Heart left ventricle (tissue), 16 donors: ENCODE data around the gene COQ3. TPM values are rescaled to one million over a fixed set of nuclear protein-coding genes. Genes with fewer than 3 reads are reported as not detected.

Experiments
- ATAC-seq, 4 donors: fragments of 200-7000 bp; cut with Tn5 transposase; one replicate each; pipeline ENCODE4 v1.9.1; 2020 to 2022; ENCODE audit warnings: moderate library complexity in 4 of 4, mild to moderate bottlenecking in 3 of 4, moderate number of reproducible peaks in 1 of 4
- DNase-seq, 5 donors: peaks; one replicate each; pipeline ENCODE4 v3.0.0-alpha.2; 2020
- H3K27ac ChIP-seq, 12 donors: fragments of 200-600 bp; sonication (generic) in 4 of 12; one replicate each; pipeline versions ENCODE4 v1.5.0 to v1.8.0; 2016 to 2022; ENCODE audit warnings: mild to moderate bottlenecking in 2 of 12
- H3K27me3 ChIP-seq, 9 donors: fragments of 200-600 bp; sonication (generic) in 2 of 9; one replicate each; pipeline versions ENCODE4 v1.5.1 to v1.8.0; 2016 to 2022; ENCODE audit warnings: mild to moderate bottlenecking in 3 of 9
- H3K36me3 ChIP-seq, 9 donors: fragments of 200-600 bp; sonication (generic) in 2 of 9; one replicate each; pipeline versions ENCODE4 v1.5.0 to v1.8.0; 2018 to 2022; ENCODE audit warnings: mild to moderate bottlenecking in 2 of 9
- H3K4me1 ChIP-seq, 12 donors: fragments of 200-600 bp; sonication (generic) in 4 of 12; one replicate each; pipeline versions ENCODE4 v1.5.0 to v1.8.0; 2016 to 2022; ENCODE audit warnings: mild to moderate bottlenecking in 3 of 12
- H3K4me3 ChIP-seq, 12 donors: fragments of 200-600 bp; sonication (generic) in 4 of 12; one replicate each; pipeline versions ENCODE4 v1.5.0 to v1.8.0; 2017 to 2022; ENCODE audit warnings: mild to moderate bottlenecking in 9 of 12, moderate library complexity in 4 of 12
- H3K9me3 ChIP-seq, 12 donors: fragments of 200-600 bp; sonication (generic) in 4 of 12; one replicate each; pipeline versions ENCODE4 v1.5.0 to v1.8.0; 2016 to 2022; ENCODE audit warnings: mild to moderate bottlenecking in 1 of 12
- POLR2A ChIP-seq, 2 donors: fragments of 450-650 bp; IDR thresholded peaks; one replicate each; pipeline ENCODE4 v1.6.1; 2017; ENCODE audit warnings: antibody characterized with exemption in 2 of 2, mild to moderate bottlenecking in 2 of 2, moderate library complexity in 2 of 2
- WGBS, 4 donors: extraction: QIAGEN DNeasy Blood & Tissue Kit in 2 of 4; methylation state at CpG; one replicate each; pipeline versions ENCODE4 v1.1.5 to v1.1.7; 2013 to 2018; 5-methylcytosine and 5-hydroxymethylcytosine counted together
- intact Hi-C, 10 donors: fragments of 100-400 bp; cut with DNase I; formaldehyde crosslinking; loops; one replicate each; pipeline versions ENCODE4 v1.11.1 to v1.14.2; 2022
- polyA plus RNA-seq, 2 donors: library from polyadenylated mRNA; stranded (reverse); fragments of 200-250 nt; gene quantifications; one replicate each; pipeline ENCODE4 v1.2.3, GENCODE V29; 2013
- total RNA-seq, 9 donors: library from RNA; depleted of rRNA in 2 of 9; stranded (reverse); fragments of >200 nt in 2 of 9; fragmentation: NEBNext Ultra II Directional in 3 of 9; extraction: Animal tissue kit (Norgen Biotek cat#: 25700) in 3 of 9; gene quantifications; one replicate each; pipeline versions ENCODE4 v1.1.0 to v1.2.4, GENCODE V29; 2016 to 2023
- TF ChIP-seq, protein P1 (sequence below), 12 donors: fragments of 200-600 bp; sonication (generic) in 4 of 12; IDR thresholded peaks; one replicate each; pipeline versions ENCODE4 v1.5.0 to v1.8.0; 2018 to 2022; ENCODE audit warnings: antibody characterized with exemption in 12 of 12, mild to moderate bottlenecking in 5 of 12
- donor health status: ischemic (EF 13 %, LVEDD 7.1; RV severe dilation, severe dysfunction).
- donor health status: healthy with polysubstance abuse.
- donor health status: DM: no; HTN: yes; CAD: no.
- donor health status: DM: no; HTN: no; CAD: no.
- donor health status: ischemic (EF 25% LVEDD 6.9; RV normal size, moderate dysfunction).
- donor health status: ischemic (EF 25% LVEDD 5.7; RV mildly dilated, moderate dysfunction).
- donor health status: healthy.
- donor health status: DM: yes; HTN: yes; CAD: no.
- donor health status: ischemic (EF 35%, LVEDD 5.7; RV mildly dilated, moderate dysfunction).
- donor health status: nonischemic (EF 11% LVEDD 7.7; RV severe dilation, severe dysfunction).
- donor health status: DM: yes; HTN: yes; CAD: no.
- donor health status: PGD.
- donor health status: ischemic (EF 29% LVEDD 5.4; RV normal size, mild dysfunction).
- donor health status: nonischemic (EF 23%, LVEDD 6.1; RV moderate dilation, normal function).

The COQ3 gene
- total and polyA plus RNA-seq, 11 donors: 9.5 to 39.1 (median 29.8) TPM

DNA sequence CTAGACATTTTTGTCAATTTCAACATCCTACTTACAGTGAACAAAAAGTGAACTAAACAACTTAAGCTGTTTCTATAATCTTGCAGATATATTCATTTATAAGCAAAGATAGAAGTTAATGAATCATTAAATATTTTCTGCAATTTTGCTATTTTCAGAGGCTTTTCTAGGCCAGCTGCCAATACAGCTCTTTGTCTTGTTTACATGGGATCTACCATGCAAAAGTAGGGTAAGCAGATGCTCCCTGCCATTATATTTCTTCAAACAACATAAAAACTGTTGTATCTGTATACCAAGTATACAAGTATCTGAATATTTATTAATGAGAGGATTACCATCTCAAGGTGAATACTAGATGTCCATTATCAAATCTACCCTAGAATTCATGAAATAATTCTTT, 15.7 kb upstream of the COQ3 start:
- no peaks in the 10 kb centered on the region for H3K9me3 ChIP-seq
- H3K36me3 ChIP-seq: peaks cover 0 to 94% (median 88%) of the 10 kb centered on the region in 9 donors
- no peak overlapping the region for H3K4me3 ChIP-seq
- no peak for ATAC-seq
- H3K27me3 ChIP-seq: no peaks in the 10 kb centered on the region
- H3K4me1 ChIP-seq: peaks cover 0 to 42% (median 17%) of the 10 kb centered on the region in 12 donors
- no peak overlapping the region for H3K27ac ChIP-seq
- intact Hi-C loops: no loop called here
- no peak for DNase-seq
- TF ChIP-seq POLR2A (IDR thresholded peaks at IDR 0.05): no peak
- TF ChIP-seq, protein P1, sequence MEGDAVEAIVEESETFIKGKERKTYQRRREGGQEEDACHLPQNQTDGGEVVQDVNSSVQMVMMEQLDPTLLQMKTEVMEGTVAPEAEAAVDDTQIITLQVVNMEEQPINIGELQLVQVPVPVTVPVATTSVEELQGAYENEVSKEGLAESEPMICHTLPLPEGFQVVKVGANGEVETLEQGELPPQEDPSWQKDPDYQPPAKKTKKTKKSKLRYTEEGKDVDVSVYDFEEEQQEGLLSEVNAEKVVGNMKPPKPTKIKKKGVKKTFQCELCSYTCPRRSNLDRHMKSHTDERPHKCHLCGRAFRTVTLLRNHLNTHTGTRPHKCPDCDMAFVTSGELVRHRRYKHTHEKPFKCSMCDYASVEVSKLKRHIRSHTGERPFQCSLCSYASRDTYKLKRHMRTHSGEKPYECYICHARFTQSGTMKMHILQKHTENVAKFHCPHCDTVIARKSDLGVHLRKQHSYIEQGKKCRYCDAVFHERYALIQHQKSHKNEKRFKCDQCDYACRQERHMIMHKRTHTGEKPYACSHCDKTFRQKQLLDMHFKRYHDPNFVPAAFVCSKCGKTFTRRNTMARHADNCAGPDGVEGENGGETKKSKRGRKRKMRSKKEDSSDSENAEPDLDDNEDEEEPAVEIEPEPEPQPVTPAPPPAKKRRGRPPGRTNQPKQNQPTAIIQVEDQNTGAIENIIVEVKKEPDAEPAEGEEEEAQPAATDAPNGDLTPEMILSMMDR (IDR thresholded peaks at IDR 0.05): no peak

DNA sequence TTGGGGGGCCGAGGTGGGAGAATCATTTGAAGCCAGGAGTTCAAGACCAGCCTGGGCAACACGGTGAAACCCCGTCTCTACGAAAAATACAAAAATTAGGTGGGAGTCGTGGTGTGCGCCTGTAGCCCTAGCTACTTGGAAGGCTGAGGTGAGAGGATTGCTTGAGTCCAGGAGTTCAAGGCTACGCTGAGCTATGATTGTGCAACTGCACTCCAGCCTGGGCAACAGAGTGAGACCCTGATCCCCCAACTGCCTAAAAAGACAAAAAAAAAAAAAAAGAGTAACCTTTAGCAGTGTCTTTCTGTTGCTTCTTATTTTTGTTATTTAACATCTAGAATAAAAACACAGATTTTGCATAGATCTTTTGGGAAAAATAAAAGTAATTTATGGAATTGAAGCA, 13.1 kb upstream of the COQ3 start:
- no peak overlapping the region for H3K27ac ChIP-seq
- H3K27me3 ChIP-seq: no peaks in the 10 kb centered on the region
- TF ChIP-seq, protein P1 (IDR thresholded peaks at IDR 0.05): no peak
- TF ChIP-seq POLR2A (IDR thresholded peaks at IDR 0.05): no peak
- ATAC-seq (no peak), DNase-seq (no peak)
- H3K9me3 ChIP-seq: no peaks in the 10 kb centered on the region
- peaks cover 0 to 21% (median 3%) of the 10 kb centered on the region in 12 donors for H3K4me1 ChIP-seq
- no peak overlapping the region for H3K4me3 ChIP-seq
- WGBS, 4 donors: 78 to 84% (median 82%) methylated on average over 7 of the region's 7 CpGs
- intact Hi-C loops: no loop called here
- H3K36me3 ChIP-seq: peaks cover 0 to 100% (median 100%) of the 10 kb centered on the region in 9 donors

DNA sequence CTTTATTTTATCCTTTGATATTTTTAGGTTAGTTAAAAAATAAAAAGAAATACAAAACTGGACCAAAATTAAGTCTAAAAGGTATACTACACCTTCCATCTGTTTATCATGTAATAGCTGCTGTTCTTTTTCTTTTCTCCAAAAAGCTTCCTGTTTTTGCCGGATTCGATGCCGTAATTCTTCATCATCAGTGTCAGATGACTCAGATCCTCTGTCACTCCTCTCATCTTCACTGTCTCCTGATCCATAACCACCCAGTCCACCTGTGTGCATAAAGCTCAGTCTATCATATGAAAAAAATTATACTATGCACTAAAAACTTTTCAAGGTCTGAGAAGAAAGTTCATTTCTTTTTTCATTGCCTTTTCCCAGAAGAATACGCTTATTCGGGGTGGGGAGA, 8.5 kb upstream of the COQ3 start:
- Histone ChIP-seq H3K4me1 (no peaks in the 10 kb centered on the region), H3K27ac (no peak overlapping the region), H3K9me3 (no peaks in the 10 kb centered on the region), H3K27me3 (no peaks in the 10 kb centered on the region), H3K36me3 (peaks cover 0 to 100% (median 93%) of the 10 kb centered on the region in 9 donors), H3K4me3 (no peak overlapping the region)
- no peak for DNase-seq
- no peak for ATAC-seq
- intact Hi-C loops: no loop called here
- TF ChIP-seq, protein P1 (IDR thresholded peaks at IDR 0.05): no peak
- TF ChIP-seq POLR2A (IDR thresholded peaks at IDR 0.05): no peak
- WGBS, 4 donors: 82 to 93% (median 89%) methylated on average over 5 of the region's 5 CpGs

DNA sequence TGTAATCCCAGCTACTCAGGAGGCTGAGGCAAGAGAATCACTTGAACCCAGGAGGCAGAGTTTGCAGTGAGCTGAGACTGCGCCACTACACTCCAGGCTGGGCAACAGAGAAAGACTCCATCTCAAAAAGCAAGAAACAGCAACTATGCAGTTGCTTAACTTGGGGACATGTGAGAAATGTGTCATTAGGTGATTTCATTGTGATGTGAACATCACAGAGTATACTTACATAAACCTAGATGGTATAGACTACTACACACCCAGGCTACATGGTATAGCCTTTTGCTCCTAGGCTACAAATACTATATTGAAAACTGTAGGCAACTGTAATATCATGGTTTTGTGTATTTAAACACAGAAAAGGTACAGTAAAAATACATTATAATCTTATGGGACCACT, 3.3 kb upstream of the COQ3 start:
- DNase-seq (no peak), ATAC-seq (no peak)
- no peak overlapping the region for H3K4me3 ChIP-seq
- no peaks in the 10 kb centered on the region for H3K27me3 ChIP-seq
- no peak overlapping the region for H3K27ac ChIP-seq
- intact Hi-C loops: loop anchor here in 1 of 10 donors (2.0 kb wide), 1 partner anchor 26 kb away; no protein-coding TSS in a partner anchor
- no peaks in the 10 kb centered on the region for H3K9me3 ChIP-seq
- H3K36me3 ChIP-seq: peaks cover 0 to 55% (median 51%) of the 10 kb centered on the region in 9 donors
- TF ChIP-seq POLR2A (IDR thresholded peaks at IDR 0.05): no peak
- TF ChIP-seq, protein P1 (IDR thresholded peaks at IDR 0.05): no peak
- WGBS, 4 donors: 48 to 92% (median 74%) methylated on average over 1 of the region's 1 CpG
- peaks cover 0 to 9% (median 2%) of the 10 kb centered on the region in 12 donors for H3K4me1 ChIP-seq
